H1 (cell line): ENCODE data around the gene RIT2.

Experiments used
- BACH1 ChIP-seq: IDR thresholded peaks from 2 replicates; pipeline ENCODE4 v1.6.1; 2012; ENCODE audit warnings: low read length, improper control_type of control experiment
- CEBPB ChIP-seq: IDR thresholded peaks from 2 replicates; pipeline ENCODE4 v1.6.1; 2012; ENCODE audit warnings: low read depth, low read length
- CTCF ChIP-seq, 3 experiments: IDR thresholded peaks; 1 replicate in 2 of 3; 2 replicates in 1 of 3; pipeline versions ENCODE4 v1.5.1 to v1.6.1; 2011; ENCODE audit warnings: low read length in 3 of 3, mild to moderate bottlenecking in 3 of 3, inconsistent platforms in 2 of 3, low read depth in 1 of 3, moderate library complexity in 1 of 3; ENCODE audit not compliant: insufficient read depth in 1 of 3; ENCODE audit errors: control extremely low read depth in 1 of 3
- POLR2AphosphoS5 ChIP-seq: IDR thresholded peaks from 2 replicates; pipeline ENCODE4 v1.6.1; 2011; ENCODE audit warnings: low read depth, low read length
- RAD21 ChIP-seq, 2 experiments: IDR thresholded peaks in 1 of 2; conservative IDR thresholded peaks in 1 of 2; 2 replicates each; pipeline ENCODE4 v1.6.1; 2011; ENCODE audit warnings: low read depth in 2 of 2, low read length in 2 of 2, improper control_type of control experiment in 1 of 2, inconsistent platforms in 1 of 2, mild to moderate bottlenecking in 1 of 2, moderate library complexity in 1 of 2
- TEAD4 ChIP-seq: IDR thresholded peaks from 2 replicates; pipeline ENCODE4 v1.6.1; 2012; ENCODE audit warnings: low read depth, low read length, inconsistent platforms, mixed read lengths

DNA sequence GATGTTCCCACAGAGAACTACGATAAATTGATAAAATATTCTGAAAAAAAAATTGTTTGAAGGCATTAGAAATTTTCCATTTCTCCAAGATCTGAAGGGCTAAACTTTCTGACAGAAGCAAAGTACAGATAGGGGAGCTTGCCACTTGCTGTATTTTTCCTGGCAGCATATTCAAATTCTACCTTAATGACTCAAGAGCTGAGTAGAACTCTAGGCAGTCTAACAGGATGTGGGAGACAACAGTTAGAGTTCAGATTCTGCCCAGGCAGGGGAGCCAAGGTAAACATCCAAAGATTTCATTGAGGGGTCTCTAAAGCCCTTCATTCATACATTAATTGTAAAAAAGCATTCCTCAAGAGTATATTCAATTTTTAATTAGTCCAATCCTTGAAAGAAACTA, 46.0 kb upstream of the RIT2 start:
- TF ChIP-seq TEAD4 (no peak), POLR2AphosphoS5 (no peak), CEBPB (no peak), BACH1 (no peak), CTCF (IDR thresholded peaks at IDR 0.05; ENCODE audit: control extremely low read depth in 1 of 3, insufficient read depth in 1 of 3, low read depth in 1 of 3, low read length in 3 of 3) (no peak), RAD21 (IDR thresholded peaks at IDR 0.05 in 1 of 2, conservative IDR thresholded peaks at IDR 0.05 in 1 of 2; ENCODE audit: low read depth in 2 of 2, low read length in 2 of 2) (no peak)
